ENCODE results near the gene MEF2C. TPM values are rescaled to one million over a fixed set of nuclear protein-coding genes. Genes with fewer than 3 reads are reported as not detected.

MEF2C gene
- total RNA-seq, 1 donor from 2014 or later: 1.8 TPM

DNA sequence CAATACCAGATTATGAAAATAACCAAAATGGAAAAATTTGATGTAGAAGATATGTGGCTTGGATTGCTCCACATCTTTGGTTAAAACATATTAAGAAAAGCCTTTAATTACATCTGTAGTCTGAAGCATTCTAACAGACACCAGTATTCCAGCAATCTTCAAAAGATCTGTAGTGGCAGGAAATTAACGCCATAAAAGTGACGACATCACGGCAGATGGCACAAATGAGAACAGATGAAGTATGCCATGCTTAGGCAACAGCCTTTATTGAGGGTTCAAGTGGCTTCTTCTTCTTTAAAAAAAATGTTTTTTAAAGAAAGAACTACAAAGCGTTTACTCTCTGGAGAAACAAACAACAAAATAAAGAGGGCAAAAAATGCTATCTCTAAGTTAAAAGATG lies 164.2 kb downstream of the MEF2C start:
- DNase-seq (ENCODE audit: low read depth): no peak

DNA sequence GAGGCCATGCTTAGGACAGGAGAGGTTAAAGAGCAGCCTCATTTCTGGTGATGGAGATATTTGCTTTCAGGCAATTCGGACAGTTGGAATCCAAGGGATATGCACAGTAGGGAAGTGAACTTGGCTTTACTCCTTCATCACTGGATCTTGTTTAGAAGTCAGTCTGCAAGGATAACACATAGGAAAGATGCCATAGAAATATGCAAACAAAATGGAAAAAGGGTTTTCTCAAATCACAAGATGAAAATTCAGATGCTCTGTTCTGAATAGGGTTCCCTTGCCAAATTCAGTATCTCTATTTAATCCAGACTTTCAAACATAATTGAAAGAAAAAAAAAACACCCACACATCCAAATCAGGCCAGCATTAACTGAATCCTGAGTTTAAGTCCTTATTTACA lies 166.9 kb downstream of the MEF2C start:
- no peak for DNase-seq (ENCODE audit: low read depth)

- DNase-seq (ENCODE audit: low read depth): no peak
Measured at GRCh38 chr5:88715503-88715902, 167.5 kb downstream of the MEF2C start.

DNA sequence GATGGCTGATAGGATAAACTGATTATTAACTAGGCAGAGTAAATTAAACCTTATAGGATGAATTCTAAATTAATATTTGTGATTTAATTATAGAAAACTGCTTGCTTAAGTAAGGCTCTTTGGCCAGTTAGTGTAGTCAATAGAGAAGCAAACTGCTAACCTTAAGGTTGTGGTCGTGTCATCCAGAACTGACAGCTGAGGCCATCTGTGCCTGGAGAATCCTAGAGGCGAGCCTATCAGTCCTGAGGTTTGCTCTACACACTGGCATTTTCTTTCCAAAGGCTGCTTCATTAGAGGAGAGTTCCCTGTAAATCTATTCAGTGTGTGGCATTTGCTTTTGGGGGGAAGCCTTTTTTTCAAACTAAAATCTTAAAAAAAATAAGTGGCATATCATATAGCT lies 169.2 kb downstream of the MEF2C start:
- no peak for DNase-seq (ENCODE audit: low read depth)

- peak; percentile 65 for DNase-seq (ENCODE audit: low read depth)
Measured at GRCh38 chr5:88708682-88709398, 174.1 kb downstream of the MEF2C start.

DNA sequence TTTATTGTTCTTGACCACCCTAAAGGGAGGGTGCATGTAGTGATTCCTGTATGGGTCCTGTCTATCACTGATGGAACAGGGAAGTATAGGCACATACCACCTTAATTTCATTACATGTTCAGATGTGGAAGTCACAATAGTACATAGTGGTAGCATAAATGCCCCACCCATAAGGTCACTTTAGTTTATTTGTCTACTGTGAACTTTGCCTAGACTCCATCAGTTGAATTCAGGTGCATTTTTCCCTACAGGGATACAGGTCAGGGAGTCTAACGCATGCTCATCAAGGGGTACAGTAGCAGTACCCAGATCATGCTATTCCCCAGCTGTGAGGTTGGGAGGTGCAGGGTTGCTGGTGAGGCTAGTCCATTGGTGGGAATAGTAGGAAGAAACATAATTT lies 175.0 kb downstream of the MEF2C start:
- DNase-seq (ENCODE audit: low read depth): no peak

DNA sequence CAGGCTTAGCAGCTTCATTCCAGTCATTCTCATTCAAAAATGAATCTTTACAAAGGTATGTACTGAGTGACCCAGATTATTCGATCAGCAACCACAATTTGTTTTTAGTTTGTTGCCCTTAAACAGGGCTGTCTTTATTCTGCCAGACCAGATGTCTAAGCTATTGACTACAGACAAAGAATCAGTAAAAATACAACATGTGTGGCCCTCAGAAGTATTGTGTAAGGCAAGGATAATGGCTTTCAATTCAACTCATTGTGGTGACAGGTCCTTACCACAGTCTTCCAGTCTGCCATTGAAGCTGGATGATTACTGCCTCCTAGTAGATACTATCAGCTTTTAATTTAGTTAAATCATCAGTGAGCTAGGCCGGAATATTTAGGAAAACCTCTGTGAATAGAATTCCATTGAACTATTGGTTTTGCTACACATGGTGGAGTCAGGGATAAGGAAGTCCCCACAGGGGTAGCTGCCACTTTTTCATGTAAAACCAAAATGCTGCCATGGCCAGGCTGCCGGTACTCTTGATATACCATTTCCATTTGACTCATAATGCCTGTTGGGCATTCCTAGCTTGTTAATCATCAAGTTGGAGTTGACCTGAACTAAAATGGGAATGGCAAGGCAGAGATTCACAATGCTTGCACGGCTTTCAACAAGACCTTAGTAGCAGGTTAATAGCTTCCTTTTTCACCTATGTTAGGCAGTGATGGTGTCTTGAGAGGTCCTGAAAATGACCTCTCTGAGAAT lies 175.6 kb downstream of the MEF2C start:
- DNase-seq (ENCODE audit: low read depth): peak; percentile 69

GRCh38 chr5:88702332-88702731 lies 180.7 kb downstream of the MEF2C start:
- DNase-seq (ENCODE audit: low read depth): no peak

DNA sequence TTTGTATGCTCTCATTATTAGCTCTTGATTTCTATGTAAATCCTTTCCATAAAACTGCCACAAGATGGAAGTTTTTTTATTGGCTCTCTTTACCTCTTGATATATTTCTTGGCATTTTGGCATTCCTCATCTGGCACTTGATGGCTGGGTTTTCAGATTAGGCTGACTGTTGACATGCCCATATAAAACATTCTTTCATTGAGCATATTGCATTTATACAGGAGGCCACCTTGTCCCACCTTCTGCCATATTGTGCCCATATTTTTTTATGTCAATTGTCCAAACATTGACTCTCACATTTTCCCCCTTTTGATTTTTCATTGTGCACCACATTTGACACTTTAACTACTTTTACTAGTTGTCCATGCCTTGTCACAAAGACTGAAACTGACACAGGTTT lies 182.9 kb downstream of the MEF2C start:
- DNase-seq (ENCODE audit: low read depth): no peak

GRCh38 chr5:88698290-88698689 lies 184.7 kb downstream of the MEF2C start:
- DNase-seq (ENCODE audit: low read depth): no peak

DNA sequence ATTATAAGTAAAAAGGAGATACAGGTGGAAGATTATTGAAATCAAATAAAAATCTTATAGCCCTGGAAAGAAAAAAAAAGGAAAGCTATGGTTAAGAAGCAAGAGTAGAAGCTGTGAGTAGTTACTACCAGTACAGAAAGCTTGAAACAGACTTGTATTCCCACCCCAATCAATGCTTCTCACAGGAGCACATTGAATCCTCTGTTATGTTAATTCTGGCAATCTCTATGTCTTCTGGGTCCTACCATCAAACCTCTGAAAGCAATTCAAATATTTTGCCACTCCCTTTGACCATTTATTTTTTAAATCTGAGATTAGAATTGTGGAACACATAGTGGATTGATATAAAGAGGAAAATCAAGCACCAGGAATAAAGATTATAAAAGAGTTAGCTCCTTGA lies 186.5 kb downstream of the MEF2C start:
- DNase-seq (ENCODE audit: low read depth): no peak

GRCh38 chr5:88695931-88696330 lies 187.1 kb downstream of the MEF2C start:
- no peak for DNase-seq (ENCODE audit: low read depth)

GRCh38 chr5:88695232-88695631 lies 187.8 kb downstream of the MEF2C start:
- no peak for DNase-seq (ENCODE audit: low read depth)

DNA sequence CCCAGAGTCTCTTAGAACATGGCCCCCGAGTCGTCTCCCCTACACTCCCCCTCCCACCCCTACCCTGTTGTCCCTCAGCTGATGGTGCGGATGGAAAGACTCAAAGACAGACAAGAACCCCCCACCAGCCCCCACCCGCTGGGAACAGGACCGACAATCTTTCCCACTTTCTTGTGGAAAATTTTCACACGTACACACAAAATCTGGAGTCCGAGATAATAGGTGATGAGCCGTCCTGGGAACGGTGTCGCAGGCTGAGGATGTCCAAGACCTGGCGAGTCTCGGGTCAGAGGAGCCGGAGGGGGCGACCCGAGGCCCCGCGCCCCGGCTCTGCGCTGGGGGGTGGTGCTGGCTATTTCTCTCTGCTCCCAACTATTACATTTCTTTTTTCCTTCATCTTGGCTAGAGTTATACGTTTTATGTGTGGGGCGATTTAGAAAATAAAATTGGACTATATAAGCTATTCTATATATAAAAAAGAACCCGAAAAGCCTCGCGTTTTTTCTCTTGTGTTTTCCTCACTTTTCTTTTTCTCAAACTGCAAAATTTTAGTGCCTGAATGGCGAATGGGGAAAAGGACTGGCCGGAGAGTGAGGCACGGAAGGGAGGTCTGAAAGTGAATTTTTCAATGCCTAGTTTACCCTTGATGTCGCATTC lies 188.8 kb downstream of the MEF2C start:
- DNase-seq (ENCODE audit: low read depth): no peak

DNA sequence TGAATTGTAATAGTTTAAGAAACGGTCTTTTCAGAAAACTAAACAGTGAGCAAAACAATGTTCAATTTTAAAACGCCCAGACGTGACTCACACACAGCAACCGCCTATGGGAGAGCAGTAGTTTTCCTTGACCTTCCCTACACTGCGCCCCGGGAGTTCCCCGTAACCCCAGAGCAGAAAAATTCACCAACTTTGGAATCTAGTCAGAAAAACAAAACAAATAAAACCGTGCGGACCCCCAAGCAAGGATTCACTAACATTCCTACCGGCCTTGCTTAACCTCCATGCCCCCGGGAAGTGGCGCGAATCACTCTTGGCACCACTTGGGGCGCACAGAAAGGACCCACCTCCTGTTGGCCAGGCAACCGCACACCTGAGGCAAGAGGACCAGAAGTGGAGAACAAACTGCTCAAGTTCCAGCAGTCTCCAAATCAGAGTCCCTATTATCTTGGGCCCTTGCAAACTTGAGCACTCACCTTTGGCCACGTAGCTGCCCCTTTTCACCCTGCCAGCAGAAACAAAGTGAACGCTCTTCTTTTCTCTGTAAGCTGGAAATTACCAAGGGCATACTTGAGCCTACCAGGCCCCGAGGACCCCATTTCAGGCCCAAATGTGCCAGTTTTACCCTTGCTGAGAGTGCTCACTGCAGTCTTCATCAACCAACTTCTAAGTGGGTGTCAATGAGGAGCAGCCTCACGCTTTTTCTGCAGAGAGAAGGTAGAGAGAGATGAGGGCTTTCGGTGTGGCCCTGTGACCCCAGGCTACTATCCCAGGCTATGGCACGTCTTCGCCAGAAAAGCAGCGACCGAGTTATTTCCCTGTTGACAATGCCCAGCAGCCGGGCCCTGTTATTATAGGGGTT lies 189.7 kb downstream of the MEF2C start:
- DNase-seq (ENCODE audit: low read depth): no peak

DNA sequence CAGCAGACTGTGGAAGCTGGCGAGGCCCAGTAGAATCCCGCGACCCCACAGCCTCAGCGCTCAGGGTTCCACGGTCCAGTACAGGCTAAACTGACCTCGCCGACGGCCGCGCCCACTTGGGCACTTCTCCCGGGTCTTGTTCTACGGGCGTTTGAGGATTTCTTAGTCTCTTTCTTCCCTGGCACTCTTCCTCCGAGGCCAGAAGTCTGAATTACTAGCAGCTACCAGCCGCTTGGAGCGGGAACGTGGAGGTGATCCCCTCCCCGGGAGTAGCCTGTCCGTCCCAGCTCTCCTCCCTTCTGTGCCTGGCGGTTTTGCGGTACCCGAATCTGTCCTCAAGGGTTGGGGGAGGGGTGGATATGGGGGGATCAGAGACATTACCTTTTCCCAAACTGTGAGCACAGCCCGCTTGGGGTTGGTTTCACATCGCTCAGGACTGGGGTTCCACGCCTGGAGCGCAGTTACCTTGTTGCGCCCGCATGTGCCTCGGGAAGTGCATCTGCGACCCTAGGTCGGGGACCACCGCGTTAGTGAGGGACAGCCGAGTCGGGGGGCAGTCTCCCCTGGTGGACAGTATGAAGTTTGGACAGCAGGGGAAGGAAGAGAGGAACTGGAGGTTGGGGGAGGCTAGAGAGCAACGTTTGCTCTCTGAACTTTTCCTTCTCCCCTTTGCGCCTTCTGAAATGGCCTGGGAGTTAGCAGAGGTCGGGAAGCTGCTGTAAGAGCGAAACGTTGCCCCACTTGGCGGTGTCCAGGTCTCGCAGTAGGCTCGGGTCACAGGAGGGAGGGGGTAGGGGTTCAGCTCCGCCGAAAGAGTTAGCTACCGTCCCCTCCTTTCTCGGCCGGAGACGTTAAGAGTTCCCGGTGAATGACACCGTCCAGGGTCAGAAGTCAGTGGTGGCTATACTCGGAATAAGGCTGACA lies 190.8 kb downstream of the MEF2C start:
- no peak for DNase-seq (ENCODE audit: low read depth)

DNA sequence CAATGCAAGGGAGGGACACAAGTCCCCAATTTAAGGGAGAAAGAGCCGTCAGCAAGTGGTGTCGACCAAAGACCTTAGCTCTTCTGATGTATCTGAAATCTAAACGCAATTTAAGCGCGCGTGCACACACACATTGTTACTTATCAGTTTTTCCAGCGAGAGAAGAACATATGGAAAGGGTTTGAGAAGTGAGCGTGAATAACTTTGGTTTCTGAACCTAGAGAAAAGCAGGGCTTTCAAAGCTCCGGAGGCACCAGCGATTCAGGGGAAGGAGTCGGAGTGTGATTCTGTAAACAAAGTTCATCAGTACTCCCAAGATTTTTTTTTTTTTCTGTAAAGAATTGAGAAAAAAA lies 191.8 kb downstream of the MEF2C start:
- no peak for DNase-seq (ENCODE audit: low read depth)

DNA sequence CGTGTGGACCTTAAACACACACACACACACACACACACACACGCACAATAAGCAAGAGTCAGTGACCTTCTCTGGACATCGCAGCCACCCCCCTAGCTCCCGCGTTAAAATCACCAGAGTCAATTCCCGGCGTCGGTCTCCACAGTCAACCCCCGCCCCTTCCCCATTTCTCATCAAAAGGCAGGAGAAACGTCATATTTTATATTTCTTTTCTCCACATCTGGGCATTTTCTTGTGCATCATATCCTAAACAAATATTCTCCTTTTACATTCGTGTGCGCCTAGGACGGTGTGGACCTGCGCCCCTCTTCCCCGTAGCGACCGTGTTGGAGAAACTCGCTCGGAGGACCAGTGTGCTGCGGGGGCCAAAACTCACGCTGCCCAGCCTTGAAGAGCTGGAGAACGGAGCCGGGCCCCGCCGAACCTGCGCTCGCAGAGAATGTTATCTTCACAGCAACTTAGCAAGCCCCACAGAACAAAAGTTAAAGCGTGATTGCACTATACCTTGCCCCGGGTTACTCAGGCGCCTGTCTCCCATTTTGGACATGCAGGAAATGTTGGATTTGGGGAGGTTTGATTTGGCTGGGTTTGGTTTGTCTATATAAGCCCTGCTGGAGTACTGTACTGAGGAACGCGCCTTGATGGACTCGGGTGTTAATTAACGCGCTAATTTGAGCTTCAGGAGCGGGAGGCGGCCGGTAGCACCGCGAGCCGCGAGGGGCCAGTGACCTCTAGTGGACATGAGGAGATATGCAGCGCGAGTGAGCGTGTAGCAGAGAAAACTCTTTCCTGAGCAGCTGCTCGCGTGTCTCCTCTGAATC lies 192.4 kb downstream of the MEF2C start:
- peak; percentile 19 for DNase-seq (ENCODE audit: low read depth)

DNA sequence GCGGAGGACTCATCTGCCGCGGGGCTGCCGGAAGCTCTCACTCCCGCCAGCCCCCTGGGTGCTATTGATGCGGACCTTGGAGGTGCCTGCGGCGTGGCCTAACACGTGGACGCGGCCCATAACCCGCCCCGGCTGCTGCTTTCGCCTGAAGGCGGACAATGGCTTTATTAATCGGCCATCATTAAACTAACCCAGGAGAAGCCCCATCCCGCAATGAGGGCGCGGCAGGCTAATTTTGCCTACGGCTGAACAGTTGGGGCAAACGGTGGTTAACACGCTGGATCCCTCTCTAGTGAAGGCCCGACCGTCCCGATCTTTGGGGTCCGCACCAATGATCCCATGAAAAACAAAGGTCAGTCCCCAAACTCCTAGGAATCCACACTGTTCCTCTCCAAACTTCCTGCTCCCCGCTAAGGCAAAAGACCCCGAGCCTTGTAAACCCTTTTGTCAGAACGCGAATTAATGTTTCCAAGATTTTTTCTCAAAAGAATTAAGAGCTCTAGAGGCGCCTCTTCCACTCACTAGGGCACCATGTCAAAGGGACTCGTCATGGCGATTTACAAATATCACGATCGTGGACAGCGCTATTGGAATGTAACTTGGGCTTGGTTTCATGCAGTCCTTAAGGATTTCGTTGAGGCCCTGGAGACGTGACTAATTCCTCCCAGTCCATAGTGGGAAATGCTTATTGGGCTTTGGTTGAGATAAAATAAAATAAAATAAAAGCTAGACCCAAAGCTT lies 193.1 kb downstream of the MEF2C start:
- no peak for DNase-seq (ENCODE audit: low read depth)

Measured in renal cortical epithelial cell (primary cell).